GM12875 (cell line): Measurements from ENCODE around the gene BAG2.

ENCODE experiments used
- H3K4me3 ChIP-seq: one replicate; pipeline ENCODE4 v1.5.1; 2011; ENCODE audit warnings: low read depth, low read length, control low read depth
- TF ChIP-seq, protein P1 (sequence below): IDR thresholded peaks from 2 replicates; pipeline ENCODE4 v1.5.1; 2011; ENCODE audit warnings: low read depth, mild to moderate bottlenecking, control low read depth, inconsistent platforms, low read length, moderate library complexity, borderline replicate concordance; ENCODE audit not compliant: insufficient read depth

The BAG2 gene

DNA sequence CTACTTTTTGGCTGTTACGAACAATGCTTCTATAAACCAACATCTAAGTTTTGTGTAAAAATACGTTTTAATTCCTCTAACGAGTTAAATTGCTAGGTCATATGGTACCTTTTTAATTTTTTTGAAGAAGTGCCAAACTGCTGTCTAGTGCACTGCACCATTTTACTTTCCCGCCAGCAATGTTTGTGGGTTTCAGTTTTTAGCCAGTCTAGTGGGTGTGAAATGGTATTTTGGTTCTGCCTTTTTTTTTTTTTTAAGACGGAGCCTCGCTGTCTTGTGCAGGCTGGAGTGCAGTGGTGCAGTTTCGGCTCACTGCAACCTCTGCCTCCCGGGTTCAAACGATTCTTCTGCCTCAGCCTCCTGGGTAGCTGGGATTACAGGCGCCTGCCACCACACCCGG lies 34.1 kb upstream of the BAG2 start:
- no peak overlapping the region for H3K4me3 ChIP-seq
- TF ChIP-seq, protein P1, sequence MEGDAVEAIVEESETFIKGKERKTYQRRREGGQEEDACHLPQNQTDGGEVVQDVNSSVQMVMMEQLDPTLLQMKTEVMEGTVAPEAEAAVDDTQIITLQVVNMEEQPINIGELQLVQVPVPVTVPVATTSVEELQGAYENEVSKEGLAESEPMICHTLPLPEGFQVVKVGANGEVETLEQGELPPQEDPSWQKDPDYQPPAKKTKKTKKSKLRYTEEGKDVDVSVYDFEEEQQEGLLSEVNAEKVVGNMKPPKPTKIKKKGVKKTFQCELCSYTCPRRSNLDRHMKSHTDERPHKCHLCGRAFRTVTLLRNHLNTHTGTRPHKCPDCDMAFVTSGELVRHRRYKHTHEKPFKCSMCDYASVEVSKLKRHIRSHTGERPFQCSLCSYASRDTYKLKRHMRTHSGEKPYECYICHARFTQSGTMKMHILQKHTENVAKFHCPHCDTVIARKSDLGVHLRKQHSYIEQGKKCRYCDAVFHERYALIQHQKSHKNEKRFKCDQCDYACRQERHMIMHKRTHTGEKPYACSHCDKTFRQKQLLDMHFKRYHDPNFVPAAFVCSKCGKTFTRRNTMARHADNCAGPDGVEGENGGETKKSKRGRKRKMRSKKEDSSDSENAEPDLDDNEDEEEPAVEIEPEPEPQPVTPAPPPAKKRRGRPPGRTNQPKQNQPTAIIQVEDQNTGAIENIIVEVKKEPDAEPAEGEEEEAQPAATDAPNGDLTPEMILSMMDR: no peak

DNA sequence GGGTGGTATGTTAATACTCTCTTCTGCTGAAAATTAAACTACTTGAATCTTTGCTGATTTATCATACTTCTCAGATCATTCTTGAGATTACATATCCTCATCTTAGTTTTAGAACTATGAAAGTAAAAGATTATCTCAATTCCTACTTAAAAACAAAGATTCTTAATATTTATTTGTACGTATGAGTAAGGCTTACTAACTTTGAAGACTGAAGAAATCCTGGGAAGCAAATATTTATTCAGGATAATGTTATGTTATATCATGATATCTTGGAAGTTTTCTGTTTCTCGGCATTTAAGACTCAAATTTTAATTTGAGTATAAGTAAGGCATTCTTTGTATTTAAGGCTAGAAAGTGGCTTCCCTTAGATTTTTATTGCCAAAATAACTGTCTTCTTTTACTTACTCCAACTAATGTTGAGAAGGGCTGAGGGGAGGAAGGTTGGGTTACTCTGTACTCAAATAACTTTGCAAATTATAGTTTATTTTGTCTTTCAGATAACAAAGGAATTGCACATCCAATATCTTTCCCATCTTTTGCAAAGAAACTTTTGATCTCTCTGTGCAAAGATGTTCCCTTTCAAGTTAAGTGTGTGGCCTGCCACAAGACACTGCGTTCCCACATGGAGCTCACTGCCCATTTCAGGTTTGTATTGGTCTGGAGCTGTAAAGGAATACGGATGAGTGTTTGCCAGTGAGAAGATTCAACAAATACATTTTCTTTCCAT lies 30.5 kb upstream of the BAG2 start:
- H3K4me3 ChIP-seq: no peak overlapping the region
- TF ChIP-seq, protein P1: no peak

DNA sequence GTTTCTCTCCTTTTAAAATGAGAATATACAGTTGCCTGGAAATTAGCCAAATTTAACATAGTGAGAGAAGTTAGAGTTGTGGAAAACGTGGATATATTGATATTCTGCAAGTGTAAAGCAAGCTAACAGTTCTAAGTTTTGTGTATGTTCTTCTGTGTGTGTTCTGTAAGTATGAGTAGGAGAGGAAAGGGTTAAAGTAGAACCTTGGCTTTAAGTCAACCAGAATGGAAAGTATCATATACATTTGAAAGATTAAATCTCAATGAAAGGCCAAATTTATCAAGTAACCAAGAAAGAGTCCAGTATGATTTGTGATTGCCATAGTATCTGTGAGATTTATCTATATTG lies 30.0 kb upstream of the BAG2 start:
- H3K4me3 ChIP-seq: no peak overlapping the region
- TF ChIP-seq, protein P1: no peak

DNA sequence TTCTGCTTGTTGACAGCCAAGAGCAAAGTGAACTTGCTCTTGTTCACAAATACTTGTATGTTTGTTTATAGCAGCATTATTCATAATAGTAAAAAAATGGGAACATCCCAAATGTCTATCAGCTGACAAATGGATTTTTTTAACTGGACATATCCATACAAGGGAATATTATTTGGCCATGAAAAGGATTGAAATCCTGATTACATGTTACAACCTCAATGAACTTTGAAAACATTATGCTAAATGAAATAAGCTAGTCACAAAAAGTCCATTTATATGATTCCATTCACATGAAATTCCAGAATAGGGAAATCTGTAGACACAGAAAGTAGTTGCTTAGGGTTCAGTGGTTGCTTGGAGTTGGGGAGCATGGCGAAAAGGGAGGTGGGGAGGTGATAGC lies 28.4 kb upstream of the BAG2 start:
- TF ChIP-seq, protein P1: no peak
- H3K4me3 ChIP-seq: no peak overlapping the region

DNA sequence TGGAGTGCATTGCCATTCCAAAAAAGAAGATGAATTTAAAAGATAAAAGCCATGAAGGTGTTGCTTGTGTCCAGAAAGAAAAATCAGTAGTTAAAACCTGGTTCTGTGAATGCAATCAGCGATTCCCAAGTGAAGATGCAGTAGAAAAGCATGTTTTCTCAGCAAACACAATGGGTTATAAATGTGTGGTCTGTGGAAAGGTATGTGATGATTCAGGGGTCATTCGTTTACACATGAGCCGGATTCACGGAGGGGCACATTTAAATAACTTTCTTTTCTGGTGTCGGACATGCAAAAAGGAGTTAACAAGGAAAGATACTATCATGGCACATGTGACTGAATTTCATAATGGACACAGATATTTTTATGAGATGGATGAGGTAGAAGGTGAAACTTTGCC lies 24.7 kb upstream of the BAG2 start:
- H3K4me3 ChIP-seq: no peak overlapping the region
- TF ChIP-seq, protein P1: no peak

DNA sequence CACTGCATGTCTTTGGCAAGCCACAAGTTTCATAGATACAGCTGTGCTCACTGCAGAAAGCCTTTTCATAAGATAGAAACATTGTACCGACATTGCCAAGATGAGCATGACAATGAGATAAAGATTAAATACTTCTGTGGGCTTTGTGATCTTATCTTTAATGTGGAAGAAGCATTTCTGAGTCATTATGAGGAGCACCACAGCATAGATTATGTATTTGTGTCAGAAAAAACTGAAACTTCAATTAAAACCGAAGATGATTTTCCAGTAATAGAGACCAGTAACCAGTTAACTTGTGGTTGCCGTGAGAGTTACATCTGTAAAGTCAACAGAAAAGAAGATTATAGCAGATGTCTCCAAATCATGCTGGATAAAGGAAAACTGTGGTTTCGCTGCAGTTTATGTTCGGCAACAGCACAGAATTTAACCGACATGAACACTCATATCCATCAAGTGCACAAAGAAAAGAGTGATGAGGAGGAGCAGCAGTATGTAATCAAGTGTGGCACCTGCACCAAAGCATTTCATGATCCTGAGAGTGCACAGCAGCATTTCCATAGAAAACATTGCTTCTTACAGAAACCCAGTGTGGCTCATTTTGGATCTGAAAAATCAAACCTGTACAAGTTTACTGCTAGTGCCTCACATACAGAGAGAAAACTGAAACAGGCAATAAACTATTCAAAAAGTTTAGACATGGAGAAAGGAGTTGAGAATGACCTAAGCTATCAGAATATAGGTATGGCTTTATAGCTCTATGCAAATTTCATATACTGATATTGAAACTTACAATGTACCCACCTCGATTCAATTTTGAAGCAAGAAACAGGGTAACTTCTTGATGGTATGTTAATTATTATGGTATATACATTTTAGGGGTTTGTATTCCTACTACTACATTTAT lies 23.9 kb upstream of the BAG2 start:
- TF ChIP-seq, protein P1: no peak
- no peak overlapping the region for H3K4me3 ChIP-seq
